ENCODE measurements around the gene MORN1.

MORN1 gene

DNA sequence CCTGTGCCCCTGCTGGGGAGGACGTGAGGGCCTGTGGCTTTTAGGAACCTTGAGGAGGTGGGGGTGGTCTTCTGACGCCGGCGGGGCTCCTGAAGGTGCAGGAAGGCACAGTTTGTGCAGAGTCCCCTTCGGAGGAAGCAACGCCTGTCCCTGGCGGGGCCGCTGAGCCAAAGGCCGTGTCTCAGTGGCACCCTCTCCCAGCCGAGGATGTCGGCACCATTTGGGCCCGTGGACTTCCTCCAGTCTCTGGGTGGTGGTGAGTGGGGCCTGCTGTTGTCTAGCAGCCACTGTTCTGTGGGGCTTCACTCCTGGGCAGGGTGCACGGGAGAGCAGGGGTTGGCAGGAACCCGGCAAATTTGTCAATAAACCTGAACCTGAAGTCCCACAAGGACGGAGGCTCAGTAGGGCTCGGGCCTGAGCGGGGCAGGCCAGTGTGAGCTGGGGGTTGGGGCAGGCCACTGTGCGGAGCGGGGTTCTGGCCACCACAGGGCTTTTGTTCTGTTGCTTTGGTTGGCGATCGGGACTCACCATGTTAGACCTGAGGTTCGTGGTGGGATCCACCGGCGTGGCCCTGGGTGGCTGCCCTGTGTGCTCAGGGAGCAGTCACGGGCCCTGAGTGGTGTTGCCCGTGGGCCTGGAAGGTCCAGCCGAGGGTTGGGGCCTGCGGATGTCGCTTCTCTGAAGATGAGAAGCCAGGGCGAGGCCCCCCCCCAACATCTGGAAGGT lies 98.5 kb downstream of the MORN1 start:
- DNase-seq (ENCODE audit: low read depth in 2 of 2) = no peak

DNA sequence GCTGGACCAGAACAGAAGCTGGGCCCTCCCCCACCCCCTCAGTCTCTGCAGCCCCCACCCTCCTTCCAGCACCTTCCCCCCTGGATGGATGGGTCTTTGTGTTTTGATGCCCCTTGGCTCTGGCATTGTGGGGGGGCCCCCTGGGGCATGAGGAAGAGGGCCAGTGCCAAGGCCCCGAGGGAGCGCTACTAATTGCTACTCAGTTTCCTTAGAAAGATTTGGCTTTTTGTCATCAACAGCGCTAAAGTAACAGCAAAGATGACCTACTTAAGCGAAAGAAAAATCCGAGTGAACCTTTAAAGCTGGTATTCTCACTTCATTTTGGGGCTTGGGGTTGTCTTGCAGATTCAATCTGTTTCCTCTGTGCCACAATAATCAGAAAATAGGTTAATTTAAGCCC lies 99.8 kb downstream of the MORN1 start:
- DNase-seq (ENCODE audit: low read depth in 2 of 2) = no peak

DNA sequence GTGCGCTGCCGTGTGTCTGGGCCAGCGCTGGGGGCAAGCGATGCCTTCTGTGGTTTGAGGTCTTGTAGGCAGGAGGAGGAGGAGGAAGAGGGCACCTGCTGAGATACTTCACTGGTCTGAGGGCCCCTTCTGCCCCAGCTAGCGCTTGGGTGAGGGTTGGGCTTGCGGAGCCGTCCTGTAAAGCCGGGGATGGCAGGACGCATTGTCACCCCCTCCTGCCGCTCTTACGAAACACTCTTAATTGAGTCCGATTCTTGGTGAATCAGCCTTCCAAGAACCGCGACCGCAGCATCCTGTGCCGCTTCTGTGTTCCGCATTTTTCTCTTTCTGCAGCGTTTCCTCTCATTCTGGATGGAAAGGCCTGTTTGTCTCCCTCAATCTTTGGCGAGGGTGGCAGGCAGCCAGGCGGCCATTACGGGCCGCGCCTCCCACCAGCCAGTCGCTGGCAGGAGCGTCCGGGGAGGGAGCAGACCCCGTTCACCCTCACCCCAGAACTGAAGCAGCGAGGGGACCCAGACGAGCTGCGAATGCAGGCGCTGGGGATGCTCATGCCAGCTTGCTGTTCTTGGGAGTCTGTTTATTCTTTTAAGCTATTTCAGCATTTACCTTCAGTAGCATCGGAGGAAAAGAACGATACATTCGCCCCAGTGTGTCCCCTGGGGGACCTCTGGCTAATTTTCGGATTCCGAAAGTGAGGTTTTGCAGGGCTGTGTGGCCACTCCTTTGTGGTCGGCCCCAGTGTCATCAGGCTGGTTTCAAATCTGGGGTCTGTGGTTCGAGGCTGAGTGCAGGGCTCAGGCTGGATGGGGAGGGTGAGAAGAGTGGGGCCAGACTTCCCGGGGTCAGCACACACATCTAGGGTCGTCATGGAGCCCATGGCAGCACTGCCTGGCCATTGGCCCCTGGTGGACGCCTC lies 100.5 kb downstream of the MORN1 start:
- DNase-seq (ENCODE audit: low read depth in 2 of 2) = peak; percentile 63 to 81

DNA sequence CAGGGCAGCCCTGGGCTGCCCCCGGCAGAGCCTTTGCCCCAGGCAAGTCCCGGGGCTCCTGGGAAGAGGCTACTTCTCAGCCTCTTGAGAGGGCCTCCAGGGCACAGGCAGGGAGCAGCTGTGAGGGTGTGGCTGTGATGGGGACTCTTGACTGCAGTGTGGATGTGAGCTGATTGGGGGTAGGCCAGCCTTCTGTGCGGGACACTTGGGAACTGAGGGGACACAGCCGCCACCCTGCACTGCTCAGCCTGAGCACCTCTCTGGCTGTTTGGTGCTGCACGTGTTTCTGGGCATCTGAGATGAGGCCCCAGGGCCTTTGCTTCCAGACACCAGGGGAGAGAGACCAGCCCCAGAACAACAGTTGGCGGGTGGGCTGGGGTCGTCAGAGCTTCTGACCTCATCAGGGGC lies 101.2 kb downstream of the MORN1 start:
- no peak for DNase-seq (ENCODE audit: low read depth in 2 of 2)

DNA sequence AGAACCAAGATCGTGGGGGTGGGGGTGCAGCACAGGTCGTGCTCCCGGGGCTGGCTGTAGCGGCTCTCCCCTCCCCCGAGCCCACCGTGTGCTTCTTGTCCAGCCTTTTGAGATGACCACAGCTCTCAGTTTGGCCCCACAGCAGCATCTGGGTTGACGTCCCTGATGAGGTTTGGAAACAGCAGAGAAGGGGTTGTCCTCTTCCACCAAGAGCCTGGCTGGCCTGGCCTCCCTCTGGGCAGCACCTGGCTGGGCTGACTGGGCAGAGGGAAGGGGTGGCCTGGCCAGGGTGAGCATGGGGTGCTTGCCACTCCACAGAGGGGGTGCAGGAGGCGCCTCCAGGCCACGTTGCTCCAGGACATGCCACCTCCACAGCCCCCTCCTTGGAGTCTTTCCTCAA lies 101.7 kb downstream of the MORN1 start:
- no peak for DNase-seq (ENCODE audit: low read depth in 2 of 2)

DNA sequence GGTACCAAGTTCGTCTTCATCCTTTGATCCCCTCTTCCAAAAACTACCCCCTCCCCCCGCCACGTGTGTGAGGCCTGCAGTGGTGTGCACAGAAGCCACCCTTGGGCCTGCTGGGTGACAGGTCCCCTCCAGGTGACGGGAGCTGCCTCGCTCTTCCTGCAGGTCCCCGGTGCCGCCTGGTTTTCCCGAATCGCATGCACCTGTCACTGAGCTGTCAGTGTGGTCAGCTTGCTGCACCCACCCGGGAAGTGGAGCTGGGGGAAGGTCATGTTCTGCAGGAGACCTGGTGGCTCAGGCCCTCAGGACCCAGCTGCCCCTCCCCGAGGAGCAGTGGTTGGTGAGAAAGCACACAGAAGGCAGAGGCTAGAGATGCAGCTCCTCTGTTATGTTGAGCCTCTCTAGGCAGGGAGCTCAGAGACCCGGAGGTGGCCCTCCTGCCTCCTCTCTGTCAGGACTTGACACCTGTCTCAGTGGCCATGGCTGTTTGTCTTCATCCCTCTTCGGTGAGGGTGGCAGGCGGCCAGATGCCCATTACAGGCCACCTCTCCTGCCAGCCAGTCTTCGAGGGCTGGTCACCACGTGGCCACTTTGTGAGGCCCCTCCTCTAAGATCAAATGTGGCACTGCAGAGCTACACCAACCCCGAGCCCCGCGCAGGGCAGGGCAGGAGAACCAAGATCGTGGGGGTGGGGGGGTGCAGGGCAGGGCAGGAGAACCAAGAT lies 102.4 kb downstream of the MORN1 start:
- no peak for DNase-seq (ENCODE audit: low read depth in 2 of 2)

DNA sequence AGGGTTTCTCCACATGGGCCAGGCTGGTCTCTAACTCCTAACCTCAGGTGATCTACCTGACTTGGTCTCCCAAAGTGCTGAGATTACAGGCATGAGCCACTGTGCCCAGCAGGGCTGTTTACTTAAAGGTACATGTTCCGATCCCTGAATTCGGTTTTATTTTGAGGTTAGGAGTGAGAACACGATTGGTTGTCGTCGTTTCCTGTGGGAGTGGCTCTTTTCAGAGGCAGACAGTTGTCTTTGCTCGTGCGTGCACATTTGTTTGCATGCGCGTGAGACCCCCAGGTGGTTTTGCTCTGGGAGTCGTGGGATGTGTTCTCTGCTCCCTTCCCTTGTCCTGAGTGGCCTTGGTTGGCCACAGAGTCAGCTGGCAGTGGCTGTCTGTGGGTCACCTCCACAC lies 103.0 kb downstream of the MORN1 start:
- no peak for DNase-seq (ENCODE audit: low read depth in 2 of 2)

DNA sequence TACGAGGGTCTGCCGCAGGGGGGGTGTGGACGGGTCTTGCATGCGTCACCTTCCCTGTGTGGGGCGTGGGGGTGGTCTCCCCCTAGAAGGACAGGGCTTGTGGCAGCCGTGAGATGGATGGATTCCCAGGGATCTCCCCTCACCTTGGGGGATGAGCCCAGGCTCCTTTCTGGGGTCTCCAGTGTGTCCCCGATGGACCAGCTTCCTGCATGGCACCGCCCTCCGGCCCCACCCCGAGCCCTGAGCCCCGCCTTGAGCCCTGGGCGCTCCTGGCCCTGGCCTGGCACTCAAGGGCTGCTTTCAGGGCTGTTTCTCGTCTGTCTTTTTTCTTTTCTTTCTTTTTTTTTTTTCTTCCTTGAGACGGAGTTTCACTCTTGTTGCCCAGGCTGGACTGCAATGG lies 103.7 kb downstream of the MORN1 start:
- no peak for DNase-seq (ENCODE audit: low read depth in 2 of 2)

DNA sequence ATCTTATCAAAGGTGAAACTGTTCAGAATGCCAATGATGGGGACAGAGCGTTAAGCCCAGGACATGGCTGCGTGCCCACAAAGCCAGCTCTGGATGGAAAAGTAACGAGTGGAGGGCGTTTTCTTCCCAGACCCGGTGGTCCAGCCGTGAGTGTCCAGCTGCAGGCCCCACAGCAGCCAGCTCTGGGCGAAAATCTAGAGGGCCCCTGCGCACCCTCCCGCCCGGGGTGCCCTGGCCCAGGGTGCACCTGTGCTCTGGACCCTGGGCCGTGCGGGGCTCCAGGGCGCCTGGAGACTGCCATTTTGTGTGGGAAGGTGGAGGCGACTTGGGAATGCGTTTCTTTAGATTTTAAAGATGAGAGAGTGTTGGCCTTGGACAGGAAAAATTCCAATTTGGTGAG lies 104.4 kb downstream of the MORN1 start:
- no peak for DNase-seq (ENCODE audit: low read depth in 2 of 2)

DNA sequence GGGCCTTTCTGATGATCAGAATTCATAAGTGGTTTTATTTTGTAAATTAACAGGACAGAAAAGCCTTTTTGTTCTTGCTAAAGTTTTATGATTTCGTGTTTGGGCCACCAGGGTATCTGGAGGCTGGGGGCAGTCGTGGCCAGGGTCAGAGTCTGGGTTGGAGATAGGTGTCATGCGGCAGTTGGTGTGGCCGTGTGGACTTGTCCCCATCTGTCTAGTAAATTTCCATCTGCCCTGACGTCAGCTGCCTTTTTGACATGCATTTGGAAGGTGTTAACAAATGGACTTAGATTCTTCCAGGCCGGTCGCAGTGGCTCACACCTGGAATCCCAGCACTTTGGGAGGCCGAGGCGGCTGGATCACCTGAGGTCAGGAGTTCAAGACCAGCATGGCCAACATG lies 106.4 kb downstream of the MORN1 start:
- DNase-seq (ENCODE audit: low read depth in 2 of 2) = no peak

DNA sequence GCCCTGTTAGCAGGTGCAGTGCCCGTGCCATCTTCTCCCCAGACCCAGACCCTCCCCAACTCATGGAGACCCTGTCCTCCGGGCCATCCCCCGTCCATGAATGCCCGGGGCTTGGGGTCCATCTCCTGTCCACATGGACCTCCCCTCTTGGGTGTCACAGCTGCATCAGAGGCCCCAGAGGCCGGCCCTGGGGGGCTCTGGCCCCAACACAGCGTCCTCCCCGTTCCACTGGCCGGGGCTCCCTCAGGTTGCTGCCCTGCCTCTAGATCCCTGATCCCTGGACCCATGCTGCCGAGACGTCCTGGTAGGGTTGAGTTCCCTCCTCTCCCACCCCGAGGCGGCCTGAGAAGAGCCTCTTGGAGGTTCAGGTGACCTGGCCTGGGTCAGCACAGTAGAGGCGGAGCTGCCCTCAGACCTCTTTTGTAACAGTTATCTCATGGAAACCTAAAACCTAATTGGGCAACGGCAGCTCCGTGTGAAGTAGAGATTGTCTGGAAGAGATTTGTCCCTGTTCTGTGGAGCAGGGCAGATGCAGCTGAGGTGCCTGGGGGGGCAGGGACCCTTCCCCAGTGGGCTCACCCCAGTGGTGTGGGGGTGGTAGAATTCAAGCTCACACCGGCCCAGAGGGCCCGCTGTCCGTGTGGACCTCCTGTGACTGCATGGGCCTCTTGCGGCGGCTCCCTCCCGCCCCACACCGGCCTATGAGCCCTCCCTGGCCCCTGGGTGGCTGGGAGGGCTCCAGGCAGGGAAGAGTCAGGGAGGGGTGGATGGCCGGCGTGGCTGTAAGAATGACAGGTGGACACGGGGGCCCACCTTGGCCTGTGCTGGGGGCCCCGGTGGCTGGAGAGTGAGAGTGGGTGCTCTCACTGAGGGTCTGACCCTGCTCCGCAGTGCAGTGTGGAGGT lies 107.1 kb downstream of the MORN1 start:
- DNase-seq (ENCODE audit: low read depth in 2 of 2) = no peak

DNA sequence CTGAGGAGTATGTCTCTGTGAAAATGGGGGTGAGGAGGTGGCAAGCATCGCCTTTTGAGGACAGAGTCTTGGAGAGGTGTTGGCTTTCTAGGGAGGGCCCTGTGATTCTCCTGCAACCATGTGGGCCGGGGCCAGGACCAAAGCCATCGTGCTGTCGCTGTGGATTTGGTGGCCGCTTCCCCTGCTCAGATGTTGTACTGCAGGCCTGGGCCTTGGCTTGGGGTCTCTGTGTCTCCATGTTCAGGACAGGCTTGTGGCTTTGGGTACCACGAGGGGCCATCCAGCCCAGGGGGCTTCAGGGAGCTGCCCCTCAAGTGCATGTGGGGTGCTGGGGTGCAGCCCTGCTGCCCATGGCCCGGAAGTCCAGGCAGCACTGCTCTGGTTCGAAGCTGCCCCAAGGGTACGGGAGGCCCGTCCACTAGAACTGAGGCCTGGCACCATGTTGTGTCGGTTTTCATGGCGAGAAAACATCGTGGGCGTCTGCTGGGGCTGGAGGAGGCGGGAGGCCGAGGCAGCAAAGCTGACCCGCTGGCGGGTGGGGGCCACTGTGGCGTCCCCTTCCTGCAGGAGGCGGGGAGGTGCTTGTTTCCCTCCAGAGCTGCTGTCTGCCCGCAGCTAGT lies 107.9 kb downstream of the MORN1 start:
- no peak for DNase-seq (ENCODE audit: low read depth in 2 of 2)

DNA sequence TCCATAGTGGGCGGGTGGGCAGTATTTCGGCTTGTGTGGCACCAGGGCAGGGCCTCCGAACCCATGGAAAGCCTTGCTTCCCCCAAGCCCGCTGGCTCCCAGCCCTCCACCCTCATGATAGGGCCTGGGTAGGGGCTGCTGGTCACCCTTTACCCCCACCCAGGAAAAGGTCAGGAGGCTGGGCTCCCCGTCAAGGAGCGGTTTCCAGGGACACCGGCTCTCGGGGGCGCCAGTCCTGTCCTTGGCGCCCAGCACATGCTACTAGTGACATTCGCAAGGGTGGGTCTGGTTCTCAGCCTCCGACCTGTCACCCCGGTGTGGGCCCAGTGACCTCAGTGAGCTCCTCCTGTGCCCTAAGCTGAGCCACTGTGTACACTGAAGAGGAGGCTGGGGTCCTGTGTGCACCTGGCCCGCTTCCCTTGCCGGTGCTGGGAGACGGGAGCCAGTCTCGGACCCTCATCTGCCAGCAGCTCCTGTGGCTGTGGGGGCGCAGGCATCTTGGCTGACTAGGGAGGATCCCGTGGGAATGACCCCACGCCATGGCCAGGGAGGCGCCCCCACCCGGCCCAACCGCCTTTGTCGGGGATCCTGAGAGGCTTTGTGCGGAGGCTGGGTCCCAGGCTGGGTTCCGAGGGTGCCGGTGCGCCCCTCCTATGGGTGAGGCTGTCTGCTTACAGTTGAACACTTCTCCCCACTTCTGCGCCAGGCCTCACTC lies 108.6 kb downstream of the MORN1 start:
- no peak for DNase-seq (ENCODE audit: low read depth in 2 of 2)

DNA sequence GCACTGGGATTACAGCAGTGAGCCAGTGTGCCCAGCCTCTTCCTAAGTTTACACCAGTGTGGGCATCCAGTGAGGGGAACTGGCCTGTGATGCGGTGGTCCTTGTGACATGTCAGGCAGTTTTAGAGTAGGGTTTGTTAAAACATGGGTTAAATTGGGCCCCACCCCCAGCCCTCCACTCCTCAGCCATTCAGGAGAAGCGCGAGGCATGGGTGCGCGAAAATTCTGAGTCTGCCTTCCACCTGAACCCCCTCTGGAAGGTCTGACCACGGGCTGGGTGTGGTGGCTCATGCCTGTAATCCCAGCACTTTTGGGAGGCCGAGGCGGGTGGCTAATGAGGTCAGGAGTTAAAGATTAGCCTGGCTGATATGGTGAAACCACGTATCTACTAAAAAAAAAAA lies 111.5 kb downstream of the MORN1 start:
- no peak for DNase-seq (ENCODE audit: low read depth in 2 of 2)

DNA sequence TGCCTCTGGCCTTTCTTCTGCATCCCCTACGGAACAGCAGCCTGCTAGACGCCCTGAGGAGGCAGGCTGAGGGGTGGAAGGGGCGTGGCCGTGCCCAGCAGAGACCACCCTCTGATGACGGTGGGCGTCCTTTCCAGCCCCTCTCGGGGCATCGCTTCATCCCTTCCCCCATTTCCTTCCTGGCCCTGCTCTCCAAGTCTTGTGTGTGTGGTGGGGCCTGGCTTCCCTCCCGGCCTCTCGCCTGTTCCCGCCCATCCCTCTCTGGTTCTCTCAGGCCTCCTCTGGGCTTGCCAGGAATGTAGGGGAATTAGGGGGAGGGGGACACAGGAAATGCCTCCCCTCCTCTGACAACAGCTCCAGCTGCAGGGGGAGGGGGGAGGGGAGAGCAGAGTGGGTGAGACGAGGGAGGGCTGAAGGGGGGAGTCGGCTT lies 112.1 kb downstream of the MORN1 start:
- no peak for DNase-seq (ENCODE audit: low read depth in 2 of 2)

DNA sequence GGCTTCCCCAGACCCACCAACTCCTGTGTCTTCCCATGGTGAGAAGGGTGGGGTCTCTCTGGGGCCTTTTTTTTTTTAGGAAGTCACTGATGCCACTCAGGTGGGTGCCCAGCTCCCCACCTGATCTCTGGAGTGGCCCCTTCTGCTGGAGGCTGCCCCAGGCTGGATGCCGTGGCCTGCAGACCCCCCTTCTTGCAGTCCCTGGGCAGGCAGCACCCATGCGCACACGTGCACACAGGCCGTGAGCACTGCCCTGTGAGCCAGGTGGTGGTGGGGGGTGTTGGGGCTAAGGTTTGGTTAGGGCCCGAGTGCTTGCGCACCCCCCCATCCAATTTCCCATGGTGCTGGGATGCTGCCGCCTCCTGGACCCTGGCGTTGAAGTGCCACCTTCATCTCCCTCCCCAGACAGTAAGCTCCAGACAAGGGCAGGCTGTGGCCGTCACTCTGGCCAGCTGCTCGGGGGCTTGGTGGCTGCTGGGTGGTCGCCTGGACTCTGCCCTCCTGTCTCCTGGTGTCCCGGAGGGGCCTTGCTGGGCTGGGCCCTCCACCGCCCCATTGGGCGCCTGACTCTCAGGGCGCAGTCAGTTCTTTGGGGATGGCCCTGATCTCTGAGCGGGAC lies 112.7 kb downstream of the MORN1 start:
- no peak for DNase-seq (ENCODE audit: low read depth in 2 of 2)

DNA sequence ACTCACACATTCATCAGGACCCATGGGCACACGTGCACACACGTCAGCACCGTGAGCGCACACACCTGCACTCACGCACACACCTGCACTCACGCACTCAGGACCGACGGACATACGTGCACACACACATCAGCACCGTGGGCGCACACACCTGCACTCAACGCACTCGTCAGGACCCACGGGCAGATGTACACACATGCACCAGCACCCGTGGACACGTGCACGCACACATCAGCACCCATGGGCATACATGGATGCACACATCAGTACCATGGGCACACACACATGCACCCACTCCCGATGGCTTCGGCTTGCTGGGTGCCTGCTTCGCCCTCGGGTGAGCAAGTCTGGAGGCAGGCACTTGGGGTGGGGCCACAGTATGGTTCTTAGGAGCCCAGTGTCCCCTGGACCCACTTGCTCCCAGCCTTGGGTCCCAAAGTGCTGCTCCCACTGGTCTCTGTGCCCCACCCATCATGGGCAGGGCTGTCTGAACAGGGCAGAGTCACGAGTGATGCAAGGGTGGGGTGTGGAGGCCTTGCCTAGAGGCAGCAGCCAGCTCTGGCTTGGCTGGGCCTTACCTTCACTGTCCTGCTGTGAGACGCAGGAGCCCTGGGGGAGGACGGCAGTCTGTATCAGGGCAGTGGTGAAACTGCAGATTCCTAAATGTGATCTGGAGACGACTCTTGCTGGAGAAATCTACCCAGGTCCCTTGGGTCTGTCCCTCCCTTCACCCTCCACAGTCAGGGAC lies 113.4 kb downstream of the MORN1 start:
- DNase-seq (ENCODE audit: low read depth in 2 of 2) = no peak

DNA sequence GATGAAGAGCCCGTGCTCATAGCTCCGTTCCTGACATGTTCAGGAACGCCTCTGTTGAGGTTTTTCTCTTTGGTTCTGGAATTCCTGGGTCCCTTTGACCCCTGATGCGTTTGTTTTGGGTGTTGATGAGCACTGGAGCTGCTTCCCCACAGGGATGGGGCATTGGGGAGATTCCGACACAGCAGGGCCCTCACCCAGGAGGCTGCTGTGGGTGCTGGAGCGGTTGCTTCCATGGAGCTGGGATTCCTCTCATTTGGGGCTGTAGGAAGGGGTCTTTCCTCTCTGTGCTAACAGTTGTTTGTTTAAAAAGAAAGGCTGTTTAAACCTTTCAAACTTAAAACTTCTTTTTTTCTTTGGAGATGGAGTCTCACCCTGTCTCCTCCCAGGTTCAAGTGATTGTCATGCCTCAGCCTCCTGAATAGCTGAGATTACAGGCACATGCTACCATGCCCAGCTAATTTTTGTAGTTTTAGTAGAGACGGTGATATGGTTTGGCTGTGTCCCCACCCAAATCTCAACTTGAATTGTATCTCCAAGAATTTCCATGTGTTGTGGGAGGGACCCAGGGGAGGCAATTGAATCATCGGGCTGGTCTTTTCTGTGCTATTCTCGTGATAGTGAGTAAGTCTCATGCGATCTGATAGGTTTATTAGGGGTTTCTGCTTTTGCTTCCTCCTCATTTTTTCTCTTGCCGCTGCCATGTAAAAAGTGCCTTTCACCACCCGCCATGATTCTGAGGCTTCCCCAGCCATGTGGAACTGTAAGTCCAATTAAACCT lies 114.4 kb downstream of the MORN1 start:
- DNase-seq (ENCODE audit: low read depth in 2 of 2) = no peak
